ENCODE results near the gene CC2D2A.
"Not testable (repeated sequence)": the region's sequence is repeated elsewhere in the genome, so short reads cannot be mapped to it uniquely, and the experiment has no call there.

Gene CC2D2A

DNA sequence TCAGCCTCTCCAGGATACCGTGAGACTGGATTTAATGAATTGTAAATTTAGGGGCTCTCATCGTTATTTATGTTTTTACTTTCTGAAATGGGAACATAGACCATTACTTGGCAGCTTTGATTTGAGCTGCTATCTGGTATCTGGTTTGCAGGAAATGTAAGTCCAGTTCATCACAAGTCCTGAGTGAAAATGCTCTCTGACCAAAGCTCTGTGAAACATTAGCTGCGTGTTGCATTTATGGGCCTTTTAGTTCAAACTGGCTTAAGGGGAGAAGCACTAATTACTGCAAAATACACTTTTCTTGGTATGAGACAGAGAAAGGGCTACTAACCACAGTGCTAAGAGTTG, 420 bp downstream of the CC2D2A start:
- DNase-seq: no peak

DNA sequence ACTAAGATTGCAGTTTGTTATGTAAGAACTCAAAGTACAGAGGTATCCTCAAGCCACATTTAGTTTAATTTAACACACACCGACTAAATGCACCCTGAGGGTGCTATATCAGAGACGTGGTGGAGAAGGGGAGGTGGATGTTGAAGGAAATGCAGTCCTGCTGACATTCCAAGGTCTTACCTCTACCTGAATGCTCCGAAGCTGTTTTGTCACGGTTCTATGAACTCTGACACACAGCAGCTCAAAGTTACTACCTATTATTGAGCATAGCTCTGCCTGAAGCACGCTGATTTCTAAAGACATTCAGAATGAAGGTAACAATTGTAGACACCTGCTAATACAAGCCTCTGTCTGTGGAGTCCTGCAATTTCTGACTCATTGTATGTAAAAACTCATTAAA, 6.7 kb downstream of the CC2D2A start:
- no peak for DNase-seq

DNA sequence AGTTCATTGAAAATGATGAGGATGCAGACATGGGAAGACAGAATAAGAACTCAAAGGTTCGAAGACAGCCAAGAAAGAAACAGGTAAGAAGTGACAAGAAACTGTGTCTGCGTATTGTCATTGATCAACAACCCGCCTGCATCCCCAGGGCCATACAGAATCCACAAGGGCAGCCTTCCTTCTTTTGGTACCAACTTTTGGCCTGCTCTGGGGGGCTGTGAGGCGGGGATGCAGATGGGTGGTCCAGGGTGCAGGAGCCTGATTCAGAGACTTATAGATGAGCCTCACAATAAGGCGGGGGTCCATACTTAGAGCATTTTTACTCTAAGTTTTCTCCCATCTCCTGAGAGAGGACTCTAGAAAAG, 9.0 kb downstream of the CC2D2A start:
- DNase-seq: no peak

GRCh38 chr4:15479089-15479912, 9.6 kb downstream of the CC2D2A start:
- no peak for DNase-seq

- no peak for DNase-seq
Observed at GRCh38 chr4:15479913-15480185, 10.2 kb downstream of the CC2D2A start.

DNA sequence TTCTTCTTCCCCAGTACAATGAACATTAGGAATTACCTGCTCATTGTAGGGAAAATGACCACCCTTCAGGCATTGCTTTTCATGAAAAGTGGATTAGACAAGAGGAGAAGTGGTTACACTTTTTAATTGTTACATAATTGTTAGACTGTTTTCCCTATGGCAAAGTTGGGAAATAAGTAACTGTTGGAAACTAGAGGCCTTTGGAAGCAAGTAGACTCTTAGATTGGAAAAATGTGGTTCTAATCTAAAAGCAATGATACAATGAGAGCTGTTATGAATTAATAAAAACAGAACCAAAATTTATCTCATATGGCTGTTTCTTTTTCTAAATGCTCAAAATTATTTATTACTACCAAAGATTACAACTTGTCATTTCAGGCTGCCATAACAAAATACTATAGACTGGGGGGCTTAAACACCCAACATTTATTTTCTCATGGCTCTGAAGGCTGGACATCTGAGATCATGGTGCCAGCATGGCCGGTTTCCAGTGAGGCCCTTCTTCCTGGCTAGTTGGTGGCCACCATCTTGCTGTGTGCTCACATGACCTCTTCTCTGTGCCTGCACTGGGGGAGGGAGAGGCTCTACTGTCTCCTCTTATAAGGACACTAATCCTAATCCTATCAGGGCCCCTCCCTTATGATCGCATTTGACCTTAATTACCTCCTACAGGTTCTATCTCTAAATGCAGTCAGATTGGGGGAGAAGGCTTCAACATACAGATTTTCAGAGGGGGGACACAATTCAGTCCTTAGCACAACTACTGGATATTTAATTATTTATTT, 12.5 kb downstream of the CC2D2A start:
- no peak for DNase-seq

- DNase-seq: no peak
Observed at GRCh38 chr4:15482842-15483241, 13.2 kb downstream of the CC2D2A start.

GRCh38 chr4:15488136-15488535, 18.5 kb downstream of the CC2D2A start:
- no peak for DNase-seq

DNA sequence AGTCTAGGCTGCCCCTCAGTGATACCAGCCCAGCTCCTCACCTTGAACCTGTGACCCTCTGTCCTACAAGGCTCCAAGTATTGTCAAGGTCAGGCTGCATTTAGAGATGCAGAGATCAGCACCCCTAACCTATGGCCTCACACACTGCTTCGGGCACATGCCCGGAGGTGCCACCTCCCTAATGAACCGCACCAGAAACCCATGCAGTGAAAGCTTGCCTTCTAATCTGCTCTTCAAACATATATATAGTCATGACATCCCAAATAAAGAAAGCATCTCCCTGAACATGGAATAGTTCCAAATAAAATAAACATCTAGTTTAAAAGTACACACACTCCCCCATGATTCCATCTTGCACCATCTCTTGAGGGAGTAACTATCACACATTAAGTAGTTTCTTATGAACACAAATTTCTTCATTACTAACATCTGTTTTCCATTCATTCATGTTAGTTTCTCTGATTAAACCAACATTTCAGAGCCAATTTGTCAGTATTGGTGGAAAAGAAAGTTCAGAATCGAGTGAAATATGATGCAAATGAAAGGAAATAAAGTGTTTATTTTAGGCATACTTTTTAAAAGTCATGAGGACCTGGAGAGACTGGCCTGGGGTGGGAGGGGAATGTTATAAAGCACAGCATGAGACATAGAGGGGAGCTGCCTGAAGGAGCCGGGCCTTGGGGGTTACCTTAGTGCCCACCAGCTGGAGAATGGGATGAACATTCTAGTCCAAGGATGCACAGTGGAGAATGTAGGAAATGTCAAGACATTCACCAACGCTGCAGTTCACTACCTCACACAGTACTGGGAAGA, 19.2 kb downstream of the CC2D2A start:
- DNase-seq: no peak

DNA sequence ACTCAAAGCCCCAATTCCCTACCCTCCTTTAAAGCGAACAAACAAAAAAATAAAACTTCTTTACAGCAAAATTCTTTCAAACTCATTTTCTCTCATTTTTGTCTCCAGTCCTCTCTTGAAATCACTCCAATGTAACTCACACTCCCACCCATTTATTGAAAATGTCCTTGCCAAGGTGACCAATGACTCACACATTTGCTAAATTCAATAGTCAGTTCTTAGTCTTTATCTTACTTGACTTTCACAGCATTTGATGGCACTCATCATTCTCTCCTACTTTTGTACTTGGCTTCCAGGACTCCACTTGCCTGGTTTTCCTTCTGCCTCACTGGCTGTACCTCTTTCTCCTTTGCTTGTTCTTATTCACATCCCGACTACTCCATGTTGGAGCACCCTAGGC, 19.9 kb downstream of the CC2D2A start:
- DNase-seq: no peak

- no peak for DNase-seq
Observed at GRCh38 chr4:15493411-15493810, 23.7 kb downstream of the CC2D2A start.

DNA sequence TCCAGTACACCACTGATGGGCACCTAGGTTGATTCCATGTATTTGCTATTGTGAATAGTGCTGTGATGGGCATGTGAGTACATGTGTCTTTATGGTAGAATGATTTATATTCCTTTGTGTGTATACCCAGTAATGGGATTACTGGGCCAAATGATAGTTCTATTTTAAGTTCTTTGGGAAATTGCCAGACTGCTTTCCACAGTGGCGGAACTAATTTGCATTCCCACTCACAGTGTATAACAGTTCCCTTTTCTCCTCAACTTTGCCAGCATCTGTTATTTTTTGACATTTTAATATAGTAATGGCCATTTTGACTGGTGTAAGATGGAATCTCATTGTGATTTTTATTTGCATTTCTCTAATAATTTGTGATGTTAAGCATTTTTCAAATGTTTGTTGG, 25.9 kb downstream of the CC2D2A start:
- DNase-seq: no peak

DNA sequence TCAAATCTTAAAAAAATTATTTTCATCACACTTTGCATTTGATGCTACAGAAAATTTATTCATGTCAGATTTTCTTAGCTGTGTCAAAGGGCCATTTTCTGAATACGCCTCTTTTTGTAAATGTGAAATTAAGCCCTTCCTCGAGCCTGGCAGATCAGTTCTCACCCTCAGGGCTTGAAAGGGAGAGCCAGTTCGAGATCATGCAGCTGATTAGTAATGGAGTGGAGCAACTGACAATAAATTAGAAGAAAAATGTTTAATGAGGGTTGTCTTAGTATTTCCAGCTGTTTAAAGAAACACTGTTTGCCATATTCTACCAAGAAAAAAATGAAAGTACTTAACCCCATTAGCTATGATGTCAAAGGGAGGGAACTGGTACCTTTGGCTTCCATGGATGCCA, 28.7 kb downstream of the CC2D2A start:
- no peak for DNase-seq

DNA sequence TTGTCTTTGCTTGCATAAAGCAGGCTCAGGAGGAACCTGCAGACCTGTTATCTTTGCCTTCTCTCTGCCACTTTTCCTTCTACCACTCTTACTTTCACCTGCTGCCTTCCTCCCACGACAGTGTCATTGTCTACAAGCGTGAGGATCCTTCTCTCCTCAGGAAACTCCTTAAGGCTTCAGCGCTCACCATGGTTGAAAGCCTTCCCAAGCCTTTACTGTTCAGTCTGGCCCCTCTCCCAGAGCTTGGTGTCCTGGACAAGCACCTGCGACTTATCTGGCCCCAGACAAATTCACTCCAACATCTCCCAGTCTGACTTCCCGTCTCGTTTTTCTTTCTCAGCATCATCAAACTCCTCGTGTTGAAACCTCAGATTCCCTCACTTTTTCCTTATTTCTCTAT, 31.0 kb downstream of the CC2D2A start:
- DNase-seq: no peak

DNA sequence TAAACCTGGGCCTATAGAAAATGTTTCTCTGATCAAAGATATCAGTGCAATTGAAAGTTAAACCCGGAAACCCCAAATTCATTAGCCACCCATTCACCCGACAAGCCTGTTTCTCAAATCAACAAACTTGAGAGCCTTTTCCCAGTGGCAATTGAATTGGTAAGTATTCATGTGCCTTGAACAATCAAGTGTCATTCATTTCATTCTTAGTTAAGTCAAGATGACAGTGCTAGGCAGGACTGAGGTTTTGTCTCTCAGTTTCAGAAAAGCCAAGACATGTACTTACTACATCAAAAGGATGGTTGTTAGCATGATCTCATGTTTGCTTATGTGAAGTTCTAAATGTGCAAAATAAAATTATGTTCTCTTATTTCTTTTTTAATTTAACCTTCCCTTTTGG, 32.3 kb downstream of the CC2D2A start:
- no peak for DNase-seq

DNA sequence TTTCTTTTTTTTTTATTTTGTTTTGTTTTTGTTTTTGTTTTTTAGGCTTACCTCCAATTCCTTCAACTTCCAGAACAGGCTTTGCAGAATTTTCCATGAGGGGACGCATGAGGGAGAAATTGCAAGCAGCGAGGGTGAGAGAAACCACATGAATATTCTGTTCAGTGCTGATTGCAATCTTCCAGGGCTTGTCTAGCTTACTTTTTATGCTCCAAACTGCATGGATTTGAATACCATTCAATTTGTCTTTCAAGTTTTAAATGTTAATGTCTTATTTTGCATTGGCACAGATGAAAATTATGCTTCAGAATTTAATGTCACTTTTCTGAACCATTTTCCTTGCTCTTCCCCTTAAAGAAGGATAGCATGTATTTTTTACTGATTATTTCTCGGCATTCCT, 32.7 kb downstream of the CC2D2A start:
- no peak for DNase-seq

GRCh38 chr4:15504041-15504440, 34.4 kb downstream of the CC2D2A start:
- no peak for DNase-seq

DNA sequence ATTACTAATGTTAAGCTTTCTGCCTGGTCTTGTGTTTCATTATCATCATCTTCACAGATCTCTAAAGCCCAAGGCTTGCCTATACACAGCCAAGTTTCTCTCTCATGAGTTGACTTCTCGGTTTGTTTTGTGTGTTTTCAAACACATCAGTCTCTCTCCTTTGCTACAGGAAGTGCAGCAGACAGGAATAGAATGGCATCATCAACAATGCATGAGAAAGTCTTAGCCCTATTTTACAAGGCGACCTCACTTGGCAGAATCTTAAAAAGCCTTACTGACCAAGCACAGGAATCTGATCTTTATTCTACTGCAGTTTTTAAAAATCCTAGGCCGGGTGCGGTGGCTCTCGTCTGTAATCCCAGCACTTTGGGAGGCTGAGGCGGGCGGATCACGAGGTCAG, 36.8 kb downstream of the CC2D2A start:
- DNase-seq: no peak

- no peak for DNase-seq
Observed at GRCh38 chr4:15507679-15508078, 38.0 kb downstream of the CC2D2A start.

DNA sequence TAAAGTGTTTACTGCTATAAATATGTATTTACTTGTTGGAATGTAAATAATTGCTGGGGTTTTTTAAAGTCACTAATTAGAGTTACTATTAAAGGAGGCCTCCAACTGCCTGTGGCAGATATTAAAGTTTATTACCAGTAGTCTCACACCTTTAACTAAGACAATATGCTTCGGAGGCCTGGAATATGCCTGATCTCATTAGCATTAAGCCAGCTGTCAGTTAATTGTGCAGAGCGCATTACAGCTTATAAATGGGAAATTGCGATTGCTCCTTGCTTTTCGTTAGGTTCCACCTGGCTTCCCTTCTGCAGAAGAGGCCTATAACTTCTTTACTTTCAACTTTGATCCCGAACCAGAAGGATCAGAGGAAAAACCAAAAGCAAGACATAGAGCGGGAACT, 41.3 kb downstream of the CC2D2A start:
- no peak for DNase-seq

DNA sequence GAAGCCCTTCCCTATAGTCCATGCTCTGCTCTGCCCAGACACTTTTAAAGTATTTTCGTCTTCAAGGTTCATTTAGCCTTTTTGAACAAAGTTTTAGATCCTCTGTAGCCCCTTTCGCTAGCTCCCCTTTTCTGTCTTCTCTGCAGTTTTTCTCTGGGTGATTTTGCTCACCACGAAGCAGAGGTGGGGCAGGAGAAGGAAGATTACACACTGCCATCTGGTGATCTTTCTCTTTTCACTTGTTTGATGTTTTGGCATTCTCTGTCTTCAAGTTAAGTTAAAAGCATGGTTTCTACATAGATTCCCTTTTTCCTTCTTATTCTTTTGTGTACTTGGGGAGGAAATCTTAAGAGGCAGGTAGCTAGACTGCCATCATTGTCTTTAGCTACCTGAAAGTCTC, 43.9 kb downstream of the CC2D2A start:
- no peak for DNase-seq

GRCh38 chr4:15515106-15515505, 45.4 kb downstream of the CC2D2A start:
- DNase-seq: no peak

DNA sequence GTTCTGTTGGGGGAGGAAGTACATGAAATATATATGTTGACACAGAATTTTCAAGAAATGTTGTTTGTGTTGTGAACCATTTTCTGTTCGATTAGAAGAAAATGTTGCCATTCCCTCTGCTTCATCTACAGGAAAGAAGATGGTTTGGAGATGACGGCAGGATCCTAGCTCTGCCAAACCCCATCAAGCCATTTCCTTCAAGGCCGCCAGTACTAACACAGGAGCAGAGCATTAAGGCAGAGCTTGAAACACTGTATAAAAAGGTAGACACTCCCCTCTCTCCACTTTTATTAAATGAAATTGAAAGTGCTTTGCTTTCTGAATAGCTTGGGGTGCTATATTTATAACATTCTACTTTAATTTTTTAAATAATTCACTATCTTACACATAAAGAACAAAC, 46.8 kb downstream of the CC2D2A start:
- DNase-seq: no peak

- DNase-seq: not testable (repeated sequence)
Observed at GRCh38 chr4:15517681-15518080, 48.0 kb downstream of the CC2D2A start.

Data from activated effector memory CD4-positive, alpha-beta T cell treated with Interleukin-2 at 50 U/mL for 16 hours (primary cell).